Liver (tissue), 3 donors: Measurements from ENCODE around the gene LHX3.

Source experiments
- CTCF ChIP-seq: fragments of 150-350 bp; IDR thresholded peaks from 2 replicates; pipeline ENCODE4 v1.5.1; 2017; ENCODE audit warnings: improper control_type of control experiment, low read depth, low read length; ENCODE audit not compliant: missing input control
- EGR1 ChIP-seq, 2 donors: IDR thresholded peaks; 2 replicates each; pipeline ENCODE4 v1.6.1; 2016 to 2018; ENCODE audit warnings: antibody characterized with exemption in 2 of 2, low read depth in 2 of 2
- FOXA1 ChIP-seq: IDR thresholded peaks from 2 replicates; pipeline ENCODE4 v1.6.1; 2016; ENCODE audit warnings: antibody characterized with exemption
- GABPA ChIP-seq, 2 donors: IDR thresholded peaks in 1 of 2; conservative IDR thresholded peaks in 1 of 2; 2 replicates each; pipeline ENCODE4 v1.6.1; 2016; ENCODE audit warnings: antibody characterized with exemption in 2 of 2, mild to moderate bottlenecking in 1 of 2, moderate library complexity in 1 of 2
- JUND ChIP-seq, 2 donors: IDR thresholded peaks; 2 replicates each; pipeline ENCODE4 v1.6.1; 2016; ENCODE audit warnings: antibody characterized with exemption in 2 of 2
- MAX ChIP-seq: IDR thresholded peaks from 2 replicates; pipeline ENCODE4 v1.6.1; 2016; ENCODE audit warnings: antibody characterized with exemption
- RAD21 ChIP-seq, 2 donors: IDR thresholded peaks; 2 replicates each; pipeline ENCODE4 v1.6.1; 2016; ENCODE audit warnings: antibody characterized with exemption in 2 of 2, mild to moderate bottlenecking in 2 of 2
- REST ChIP-seq: IDR thresholded peaks from 2 replicates; pipeline ENCODE4 v1.6.1; 2016; ENCODE audit warnings: antibody characterized with exemption, mild to moderate bottlenecking
- RXRA ChIP-seq, 2 donors: IDR thresholded peaks; 2 replicates each; pipeline ENCODE4 v1.6.1; 2017 to 2018; ENCODE audit warnings: antibody characterized with exemption in 2 of 2, mild to moderate bottlenecking in 1 of 2
- SP1 ChIP-seq: IDR thresholded peaks from 2 replicates; pipeline ENCODE4 v1.6.1; 2018; ENCODE audit warnings: antibody characterized with exemption, mild to moderate bottlenecking
- TAF1 ChIP-seq: conservative IDR thresholded peaks from 2 replicates; pipeline ENCODE4 v1.6.1; 2016; ENCODE audit warnings: antibody characterized with exemption, mild to moderate bottlenecking
- YY1 ChIP-seq: IDR thresholded peaks from 2 replicates; pipeline ENCODE4 v1.6.1; 2016; ENCODE audit warnings: antibody characterized with exemption, mild to moderate bottlenecking
- TF ChIP-seq, protein P1 (sequence below): IDR thresholded peaks from 2 replicates; pipeline ENCODE4 v1.6.1; 2016; ENCODE audit warnings: antibody characterized with exemption
- TF ChIP-seq, protein P2 (sequence below): IDR thresholded peaks from 2 replicates; pipeline ENCODE4 v1.6.1; 2016; ENCODE audit warnings: antibody characterized with exemption
- donor health status: healthy.
- donor health status: healthy.

GRCh38 chr9:136182420-136182787, 22.5 kb downstream of the LHX3 start:
- TF ChIP-seq CTCF (no peak), MAX (no peak), JUND (IDR thresholded peaks at IDR 0.05) (no peak), SP1 (no peak), GABPA (IDR thresholded peaks at IDR 0.05 in 1 of 2, conservative IDR thresholded peaks at IDR 0.05 in 1 of 2) (no peak), RAD21 (IDR thresholded peaks at IDR 0.05) (no peak), REST (no peak), RXRA (IDR thresholded peaks at IDR 0.05) (no peak), TAF1 (no peak), FOXA1 (no peak), YY1 (no peak), EGR1 (IDR thresholded peaks at IDR 0.05; ENCODE audit: low read depth in 2 of 2) (no peak)
- TF ChIP-seq, protein P1, sequence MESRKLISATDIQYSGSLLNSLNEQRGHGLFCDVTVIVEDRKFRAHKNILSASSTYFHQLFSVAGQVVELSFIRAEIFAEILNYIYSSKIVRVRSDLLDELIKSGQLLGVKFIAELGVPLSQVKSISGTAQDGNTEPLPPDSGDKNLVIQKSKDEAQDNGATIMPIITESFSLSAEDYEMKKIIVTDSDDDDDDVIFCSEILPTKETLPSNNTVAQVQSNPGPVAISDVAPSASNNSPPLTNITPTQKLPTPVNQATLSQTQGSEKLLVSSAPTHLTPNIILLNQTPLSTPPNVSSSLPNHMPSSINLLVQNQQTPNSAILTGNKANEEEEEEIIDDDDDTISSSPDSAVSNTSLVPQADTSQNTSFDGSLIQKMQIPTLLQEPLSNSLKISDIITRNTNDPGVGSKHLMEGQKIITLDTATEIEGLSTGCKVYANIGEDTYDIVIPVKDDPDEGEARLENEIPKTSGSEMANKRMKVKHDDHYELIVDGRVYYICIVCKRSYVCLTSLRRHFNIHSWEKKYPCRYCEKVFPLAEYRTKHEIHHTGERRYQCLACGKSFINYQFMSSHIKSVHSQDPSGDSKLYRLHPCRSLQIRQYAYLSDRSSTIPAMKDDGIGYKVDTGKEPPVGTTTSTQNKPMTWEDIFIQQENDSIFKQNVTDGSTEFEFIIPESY, result no peak
- TF ChIP-seq, protein P2, sequence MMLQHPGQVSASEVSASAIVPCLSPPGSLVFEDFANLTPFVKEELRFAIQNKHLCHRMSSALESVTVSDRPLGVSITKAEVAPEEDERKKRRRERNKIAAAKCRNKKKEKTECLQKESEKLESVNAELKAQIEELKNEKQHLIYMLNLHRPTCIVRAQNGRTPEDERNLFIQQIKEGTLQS, result no peak
